ENCODE measurements around the gene GABARAP. TPM values are rescaled to one million over a fixed set of nuclear protein-coding genes. Genes with fewer than 3 reads are reported as not detected.

GABARAP gene
- total and polyA plus RNA-seq, 2 of the 13 experiments (the other 11 are each of a cell fraction or from before 2014, with no cell fraction given): 161 to 310 TPM

DNA sequence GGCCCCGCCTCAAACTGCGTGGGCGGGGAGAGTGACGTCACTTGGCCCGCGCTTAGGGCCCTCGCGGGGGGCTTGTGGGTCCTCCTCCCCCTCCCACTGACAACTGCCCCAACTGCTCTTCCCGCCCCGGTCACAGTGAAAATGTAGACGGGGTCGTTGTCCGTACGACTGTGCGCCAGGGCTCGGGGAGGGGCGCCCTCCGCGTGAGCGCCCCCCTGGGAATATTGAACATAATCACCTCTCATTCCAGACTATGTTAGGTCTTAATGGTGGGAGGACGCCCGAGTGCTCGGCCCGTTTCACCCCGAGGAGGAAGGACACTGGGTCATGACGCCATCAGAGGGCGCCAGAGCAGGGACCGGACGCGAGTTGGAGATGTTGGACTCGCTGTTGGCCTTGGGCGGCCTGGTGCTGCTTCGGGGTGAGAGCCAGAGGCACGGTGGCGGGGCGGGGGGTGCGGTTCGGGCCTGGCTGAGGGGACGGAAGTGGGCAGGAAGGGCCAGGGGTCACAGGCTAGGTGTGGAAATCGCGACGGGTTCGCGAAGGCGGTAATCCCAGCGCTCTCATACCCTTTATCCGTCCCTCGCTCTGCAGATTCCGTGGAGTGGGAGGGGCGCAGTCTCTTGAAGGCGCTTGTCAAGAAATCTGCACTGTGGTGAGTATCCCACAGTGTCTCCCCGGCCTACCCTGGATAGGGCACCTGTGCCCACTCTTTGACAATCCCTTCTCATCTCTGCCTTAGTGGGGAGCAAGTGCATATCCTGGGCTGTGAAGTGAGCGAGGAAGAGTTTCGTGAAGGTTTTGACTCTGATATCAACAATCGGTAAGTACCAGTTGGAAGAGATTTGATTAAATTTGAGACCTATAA is 10.2 kb upstream of the GABARAP start, which contains the start of gene ELP5 (continued):
- TF ChIP-seq, protein P1, sequence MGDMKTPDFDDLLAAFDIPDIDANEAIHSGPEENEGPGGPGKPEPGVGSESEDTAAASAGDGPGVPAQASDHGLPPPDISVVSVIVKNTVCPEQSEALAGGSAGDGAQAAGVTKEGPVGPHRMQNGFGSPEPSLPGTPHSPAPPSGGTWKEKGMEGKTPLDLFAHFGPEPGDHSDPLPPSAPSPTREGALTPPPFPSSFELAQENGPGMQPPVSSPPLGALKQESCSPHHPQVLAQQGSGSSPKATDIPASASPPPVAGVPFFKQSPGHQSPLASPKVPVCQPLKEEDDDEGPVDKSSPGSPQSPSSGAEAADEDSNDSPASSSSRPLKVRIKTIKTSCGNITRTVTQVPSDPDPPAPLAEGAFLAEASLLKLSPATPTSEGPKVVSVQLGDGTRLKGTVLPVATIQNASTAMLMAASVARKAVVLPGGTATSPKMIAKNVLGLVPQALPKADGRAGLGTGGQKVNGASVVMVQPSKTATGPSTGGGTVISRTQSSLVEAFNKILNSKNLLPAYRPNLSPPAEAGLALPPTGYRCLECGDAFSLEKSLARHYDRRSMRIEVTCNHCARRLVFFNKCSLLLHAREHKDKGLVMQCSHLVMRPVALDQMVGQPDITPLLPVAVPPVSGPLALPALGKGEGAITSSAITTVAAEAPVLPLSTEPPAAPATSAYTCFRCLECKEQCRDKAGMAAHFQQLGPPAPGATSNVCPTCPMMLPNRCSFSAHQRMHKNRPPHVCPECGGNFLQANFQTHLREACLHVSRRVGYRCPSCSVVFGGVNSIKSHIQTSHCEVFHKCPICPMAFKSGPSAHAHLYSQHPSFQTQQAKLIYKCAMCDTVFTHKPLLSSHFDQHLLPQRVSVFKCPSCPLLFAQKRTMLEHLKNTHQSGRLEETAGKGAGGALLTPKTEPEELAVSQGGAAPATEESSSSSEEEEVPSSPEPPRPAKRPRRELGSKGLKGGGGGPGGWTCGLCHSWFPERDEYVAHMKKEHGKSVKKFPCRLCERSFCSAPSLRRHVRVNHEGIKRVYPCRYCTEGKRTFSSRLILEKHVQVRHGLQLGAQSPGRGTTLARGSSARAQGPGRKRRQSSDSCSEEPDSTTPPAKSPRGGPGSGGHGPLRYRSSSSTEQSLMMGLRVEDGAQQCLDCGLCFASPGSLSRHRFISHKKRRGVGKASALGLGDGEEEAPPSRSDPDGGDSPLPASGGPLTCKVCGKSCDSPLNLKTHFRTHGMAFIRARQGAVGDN (CRISPR knock-in tag; IDR thresholded peaks at IDR 0.05): peak; percentile 94
- 0 out of 2 replicates have a peak, but pooled peaks have one; percentile 73 for TF ChIP-seq FIP1L1 (IDR thresholded peaks at IDR 0.05; ENCODE audit: borderline replicate concordance, insufficient read depth, low read depth, low read length)
- peak; percentile 74 for TF ChIP-seq YEATS2 (CRISPR knock-in tag; IDR thresholded peaks at IDR 0.05; ENCODE audit: borderline replicate concordance)
- TF ChIP-seq ELF1 (CRISPR knock-in tag; IDR thresholded peaks at IDR 0.05): peak; percentile 66
- no peak for TF ChIP-seq ZNF251 (CRISPR knock-in tag; IDR thresholded peaks at IDR 0.05)
- TF ChIP-seq PAXIP1 (CRISPR knock-in tag; conservative IDR thresholded peaks at IDR 0.05): peak; percentile 63
- TF ChIP-seq ZFP41 (CRISPR knock-in tag; IDR thresholded peaks at IDR 0.05; ENCODE audit: borderline replicate concordance): no peak
- TF ChIP-seq ZNF367 (CRISPR knock-in tag; IDR thresholded peaks at IDR 0.05; ENCODE audit: borderline replicate concordance): no peak
- peak; percentile 68 for TF ChIP-seq HNF4A (CRISPR knock-in tag; IDR thresholded peaks at IDR 0.05)
- no peak for TF ChIP-seq ZSCAN9 (CRISPR knock-in tag; IDR thresholded peaks at IDR 0.05; ENCODE audit: borderline replicate concordance)
- TF ChIP-seq, protein P2, sequence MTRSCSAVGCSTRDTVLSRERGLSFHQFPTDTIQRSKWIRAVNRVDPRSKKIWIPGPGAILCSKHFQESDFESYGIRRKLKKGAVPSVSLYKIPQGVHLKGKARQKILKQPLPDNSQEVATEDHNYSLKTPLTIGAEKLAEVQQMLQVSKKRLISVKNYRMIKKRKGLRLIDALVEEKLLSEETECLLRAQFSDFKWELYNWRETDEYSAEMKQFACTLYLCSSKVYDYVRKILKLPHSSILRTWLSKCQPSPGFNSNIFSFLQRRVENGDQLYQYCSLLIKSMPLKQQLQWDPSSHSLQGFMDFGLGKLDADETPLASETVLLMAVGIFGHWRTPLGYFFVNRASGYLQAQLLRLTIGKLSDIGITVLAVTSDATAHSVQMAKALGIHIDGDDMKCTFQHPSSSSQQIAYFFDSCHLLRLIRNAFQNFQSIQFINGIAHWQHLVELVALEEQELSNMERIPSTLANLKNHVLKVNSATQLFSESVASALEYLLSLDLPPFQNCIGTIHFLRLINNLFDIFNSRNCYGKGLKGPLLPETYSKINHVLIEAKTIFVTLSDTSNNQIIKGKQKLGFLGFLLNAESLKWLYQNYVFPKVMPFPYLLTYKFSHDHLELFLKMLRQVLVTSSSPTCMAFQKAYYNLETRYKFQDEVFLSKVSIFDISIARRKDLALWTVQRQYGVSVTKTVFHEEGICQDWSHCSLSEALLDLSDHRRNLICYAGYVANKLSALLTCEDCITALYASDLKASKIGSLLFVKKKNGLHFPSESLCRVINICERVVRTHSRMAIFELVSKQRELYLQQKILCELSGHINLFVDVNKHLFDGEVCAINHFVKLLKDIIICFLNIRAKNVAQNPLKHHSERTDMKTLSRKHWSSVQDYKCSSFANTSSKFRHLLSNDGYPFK (CRISPR knock-in tag; IDR thresholded peaks at IDR 0.05; ENCODE audit: borderline replicate concordance): peak; percentile 90; the same call in 1 of the 2 replicates
- TF ChIP-seq ZSCAN12 (CRISPR knock-in tag; IDR thresholded peaks at IDR 0.05): no peak
- TF ChIP-seq, protein P3, sequence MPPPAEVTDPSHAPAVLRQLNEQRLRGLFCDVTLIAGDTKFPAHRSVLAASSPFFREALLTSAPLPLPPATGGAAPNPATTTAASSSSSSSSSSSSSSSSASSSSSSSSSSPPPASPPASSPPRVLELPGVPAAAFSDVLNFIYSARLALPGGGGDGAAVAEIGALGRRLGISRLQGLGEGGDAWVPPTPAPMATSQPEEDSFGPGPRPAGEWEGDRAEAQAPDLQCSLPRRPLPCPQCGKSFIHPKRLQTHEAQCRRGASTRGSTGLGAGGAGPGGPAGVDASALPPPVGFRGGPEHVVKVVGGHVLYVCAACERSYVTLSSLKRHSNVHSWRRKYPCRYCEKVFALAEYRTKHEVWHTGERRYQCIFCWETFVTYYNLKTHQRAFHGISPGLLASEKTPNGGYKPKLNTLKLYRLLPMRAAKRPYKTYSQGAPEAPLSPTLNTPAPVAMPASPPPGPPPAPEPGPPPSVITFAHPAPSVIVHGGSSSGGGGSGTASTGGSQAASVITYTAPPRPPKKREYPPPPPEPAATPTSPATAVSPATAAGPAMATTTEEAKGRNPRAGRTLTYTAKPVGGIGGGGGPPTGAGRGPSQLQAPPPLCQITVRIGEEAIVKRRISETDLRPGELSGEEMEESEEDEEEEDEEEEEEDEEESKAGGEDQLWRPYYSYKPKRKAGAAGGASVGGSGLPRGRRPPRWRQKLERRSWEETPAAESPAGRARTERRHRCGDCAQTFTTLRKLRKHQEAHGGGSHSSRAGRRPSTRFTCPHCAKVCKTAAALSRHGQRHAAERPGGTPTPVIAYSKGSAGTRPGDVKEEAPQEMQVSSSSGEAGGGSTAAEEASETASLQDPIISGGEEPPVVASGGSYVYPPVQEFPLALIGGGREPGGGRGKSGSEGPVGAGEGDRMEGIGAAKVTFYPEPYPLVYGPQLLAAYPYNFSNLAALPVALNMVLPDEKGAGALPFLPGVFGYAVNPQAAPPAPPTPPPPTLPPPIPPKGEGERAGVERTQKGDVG (CRISPR knock-in tag; IDR thresholded peaks at IDR 0.05; ENCODE audit: borderline replicate concordance): no peak
